ENCODE measurements around the gene VWA7. TPM values are rescaled to one million over a fixed set of nuclear protein-coding genes. Genes with fewer than 3 reads are reported as not detected.

The VWA7 gene
- total RNA-seq, 1 donor from 2014 or later, result 0.26 TPM

DNA sequence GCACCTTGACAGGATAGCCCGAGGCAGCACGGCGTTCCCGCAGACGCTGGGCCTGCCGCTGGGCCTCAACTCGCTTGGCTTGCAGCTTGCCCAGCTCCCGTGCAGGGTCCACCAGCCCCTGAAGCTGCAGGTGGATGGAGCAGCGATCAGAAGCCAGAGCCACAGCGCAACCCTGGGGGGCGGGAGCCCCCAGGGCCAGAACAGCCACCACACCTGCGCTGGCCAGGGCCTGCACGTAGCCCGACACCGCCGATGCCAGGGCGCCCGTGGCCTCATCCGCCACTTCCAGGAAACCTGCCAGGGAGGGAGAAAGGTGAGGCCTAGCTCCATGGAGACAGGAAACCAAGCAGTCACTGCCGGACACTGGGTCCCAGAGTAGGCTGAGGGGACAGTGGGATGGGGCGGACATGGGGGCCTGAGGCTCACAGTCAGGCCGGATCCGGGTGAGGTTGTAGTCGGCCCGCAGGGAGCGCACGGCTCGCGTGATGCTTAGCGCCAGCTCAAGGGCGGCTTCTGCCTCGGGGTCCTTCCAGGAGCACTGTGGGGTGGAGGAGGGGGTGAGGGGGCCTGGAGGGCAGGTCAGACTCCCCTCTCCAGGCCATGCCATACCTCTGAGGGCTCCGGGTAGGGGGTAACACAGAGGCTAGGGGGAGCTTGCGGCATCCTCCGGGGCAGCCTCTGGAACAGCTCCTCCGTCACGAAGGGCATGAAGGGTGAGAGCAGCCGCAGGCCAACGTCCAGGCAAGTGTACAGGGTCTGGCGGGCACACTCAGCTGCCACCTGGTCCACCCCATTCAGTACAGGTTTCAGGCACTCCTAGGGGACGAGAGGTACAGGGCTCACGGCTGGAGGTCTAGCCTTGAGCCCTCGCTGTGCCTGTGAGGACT, 2.1 kb upstream of the VWA7 start:
- FAIRE-seq, result no peak
- TF ChIP-seq, protein P1, sequence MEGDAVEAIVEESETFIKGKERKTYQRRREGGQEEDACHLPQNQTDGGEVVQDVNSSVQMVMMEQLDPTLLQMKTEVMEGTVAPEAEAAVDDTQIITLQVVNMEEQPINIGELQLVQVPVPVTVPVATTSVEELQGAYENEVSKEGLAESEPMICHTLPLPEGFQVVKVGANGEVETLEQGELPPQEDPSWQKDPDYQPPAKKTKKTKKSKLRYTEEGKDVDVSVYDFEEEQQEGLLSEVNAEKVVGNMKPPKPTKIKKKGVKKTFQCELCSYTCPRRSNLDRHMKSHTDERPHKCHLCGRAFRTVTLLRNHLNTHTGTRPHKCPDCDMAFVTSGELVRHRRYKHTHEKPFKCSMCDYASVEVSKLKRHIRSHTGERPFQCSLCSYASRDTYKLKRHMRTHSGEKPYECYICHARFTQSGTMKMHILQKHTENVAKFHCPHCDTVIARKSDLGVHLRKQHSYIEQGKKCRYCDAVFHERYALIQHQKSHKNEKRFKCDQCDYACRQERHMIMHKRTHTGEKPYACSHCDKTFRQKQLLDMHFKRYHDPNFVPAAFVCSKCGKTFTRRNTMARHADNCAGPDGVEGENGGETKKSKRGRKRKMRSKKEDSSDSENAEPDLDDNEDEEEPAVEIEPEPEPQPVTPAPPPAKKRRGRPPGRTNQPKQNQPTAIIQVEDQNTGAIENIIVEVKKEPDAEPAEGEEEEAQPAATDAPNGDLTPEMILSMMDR (IDR thresholded peaks at IDR 0.05; ENCODE audit: insufficient read depth, low read length, severe bottlenecking), result no peak
- peaks cover 35% of the 10 kb centered on the region for H3K36me3 ChIP-seq (ENCODE audit: control insufficient read depth, insufficient read depth, low read length)

GRCh38 chr6:31778193-31778592, 1.1 kb upstream of the VWA7 start:
- Histone ChIP-seq H3K4me3 (ENCODE audit: low read depth, low read length) (no peak overlapping the region), H3K36me3 (ENCODE audit: control insufficient read depth, insufficient read depth, low read length) (peaks cover 31% of the 10 kb centered on the region), H3K27me3 (ENCODE audit: control insufficient read depth, insufficient read depth, low read length) (no peaks in the 10 kb centered on the region)
- no peak for FAIRE-seq
- no peak for DNase-seq (ENCODE audit: low read depth)
- TF ChIP-seq, protein P1 (IDR thresholded peaks at IDR 0.05; ENCODE audit: insufficient read depth, low read length, severe bottlenecking), result no peak

More for the DNA sequence above, 2.1 kb upstream of the VWA7 start:
- DNase-seq (ENCODE audit: low read depth), result no peak
- Histone ChIP-seq H3K4me3 (ENCODE audit: low read depth, low read length) (no peak overlapping the region), H3K27me3 (ENCODE audit: control insufficient read depth, insufficient read depth, low read length) (no peaks in the 10 kb centered on the region)

- TF ChIP-seq, protein P1 (IDR thresholded peaks at IDR 0.05; ENCODE audit: insufficient read depth, low read length, severe bottlenecking), result no peak
- Histone ChIP-seq H3K36me3 (ENCODE audit: control insufficient read depth, insufficient read depth, low read length) (peaks cover 27% of the 10 kb centered on the region), H3K4me3 (ENCODE audit: low read depth, low read length) (no peak overlapping the region), H3K27me3 (ENCODE audit: control insufficient read depth, insufficient read depth, low read length) (no peaks in the 10 kb centered on the region)
- FAIRE-seq, result no peak
- DNase-seq (ENCODE audit: low read depth), result no peak
These were observed 531 bp upstream of the VWA7 start for GRCh38 chr6:31777667-31778050.

DNA sequence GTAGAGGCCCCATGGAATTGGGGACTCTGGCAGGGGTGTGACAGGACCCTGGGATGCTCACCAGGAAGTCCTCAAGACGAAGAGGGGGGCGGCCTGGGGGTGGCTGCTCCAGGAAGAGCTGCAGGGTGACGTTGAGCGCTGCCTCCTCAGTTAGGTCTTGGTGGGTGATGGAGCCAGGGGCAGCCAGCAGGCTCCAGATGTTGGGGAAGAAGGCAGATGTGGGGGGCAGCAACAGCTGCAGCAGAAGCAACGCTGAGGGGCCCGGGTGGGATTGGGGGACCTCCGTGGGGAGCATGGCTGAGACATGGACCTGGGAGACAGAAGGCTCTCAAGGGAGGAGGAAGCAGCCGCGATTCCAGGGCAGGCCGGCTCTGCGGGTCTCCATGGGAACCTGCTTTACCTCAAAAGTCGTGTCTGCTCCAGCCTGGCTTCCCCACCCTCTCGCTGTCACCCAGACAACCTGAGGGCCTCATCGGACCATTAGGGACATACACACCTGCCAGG, 591 bp downstream of the VWA7 start:
- DNase-seq (ENCODE audit: low read depth), result no peak
- peaks cover 19% of the 10 kb centered on the region for H3K36me3 ChIP-seq (ENCODE audit: control insufficient read depth, insufficient read depth, low read length)
- peak overlapping the region; percentile 19 for H3K4me3 ChIP-seq (ENCODE audit: low read depth, low read length)
- FAIRE-seq, result no peak
- H3K27me3 ChIP-seq (ENCODE audit: control insufficient read depth, insufficient read depth, low read length), result no peaks in the 10 kb centered on the region
- TF ChIP-seq, protein P1 (IDR thresholded peaks at IDR 0.05; ENCODE audit: insufficient read depth, low read length, severe bottlenecking), result no peak

- DNase-seq (ENCODE audit: low read depth) (no peak), FAIRE-seq (no peak)
- Histone ChIP-seq H3K4me3 (ENCODE audit: low read depth, low read length) (no peak overlapping the region), H3K27me3 (ENCODE audit: control insufficient read depth, insufficient read depth, low read length) (no peaks in the 10 kb centered on the region), H3K36me3 (ENCODE audit: control insufficient read depth, insufficient read depth, low read length) (peaks cover 14% of the 10 kb centered on the region)
- TF ChIP-seq, protein P1 (IDR thresholded peaks at IDR 0.05; ENCODE audit: insufficient read depth, low read length, severe bottlenecking), result no peak
These were observed 1.3 kb downstream of the VWA7 start for GRCh38 chr6:31775633-31776484.

All from bronchial epithelial cell (primary cell).